Nucleus accumbens (tissue), 56 donors: ENCODE results near the gene PCAT6.
"Not testable (repeated sequence)": the region's sequence is repeated elsewhere in the genome, so short reads cannot be mapped to it uniquely, and the experiment has no call there.

ENCODE experiments used
- DNase-seq, 56 donors: peaks; one replicate each; lab custom pipeline; 2025; lab: John Stamatoyannopoulos, UW

PCAT6 gene

GRCh38 chr1:202810615-202811295 lies at the start of gene PCAT6:
PCAT6 (plus strand) TSS chr1:202810954.
- DNase-seq, result peak in 55 of 56 donors; percentile 64 to 96 (median 89)

GRCh38 chr1:202762019-202762418 lies 48.7 kb upstream of the PCAT6 start:
- DNase-seq, result no peak

GRCh38 chr1:202765721-202766120 lies 45.0 kb upstream of the PCAT6 start:
- DNase-seq, result no peak

- DNase-seq, result no peak
These were observed 40.6 kb upstream of the PCAT6 start for GRCh38 chr1:202770135-202770534.

GRCh38 chr1:202781180-202781579 lies 29.6 kb upstream of the PCAT6 start:
- no peak for DNase-seq

GRCh38 chr1:202786804-202787203 lies 23.9 kb upstream of the PCAT6 start:
- DNase-seq, result no peak

GRCh38 chr1:202788800-202789199 lies 22.0 kb upstream of the PCAT6 start:
- no peak for DNase-seq

GRCh38 chr1:202791077-202791747 lies 19.5 kb upstream of the PCAT6 start:
- DNase-seq, result no peak

GRCh38 chr1:202794051-202794740 lies 16.6 kb upstream of the PCAT6 start:
- no peak for DNase-seq

- DNase-seq, result not testable (repeated sequence)
These were observed 15.8 kb upstream of the PCAT6 start for GRCh38 chr1:202794931-202795330.

GRCh38 chr1:202796670-202797069 lies 14.1 kb upstream of the PCAT6 start:
- DNase-seq, result no peak

- DNase-seq, result no peak
These were observed 12.5 kb upstream of the PCAT6 start for GRCh38 chr1:202798260-202798659.

- no peak for DNase-seq
These were observed 11.9 kb upstream of the PCAT6 start for GRCh38 chr1:202798792-202799331.

- DNase-seq, result no peak
These were observed 10.0 kb upstream of the PCAT6 start for GRCh38 chr1:202800742-202801141.

- no peak for DNase-seq
These were observed 9.6 kb upstream of the PCAT6 start for GRCh38 chr1:202801175-202801574.

GRCh38 chr1:202802034-202802433 lies 8.7 kb upstream of the PCAT6 start:
- no peak for DNase-seq

GRCh38 chr1:202802998-202803932 lies 7.5 kb upstream of the PCAT6 start:
- DNase-seq, result no peak

GRCh38 chr1:202804126-202804525 lies 6.6 kb upstream of the PCAT6 start:
- DNase-seq, result no peak

GRCh38 chr1:202805886-202806844 lies 4.6 kb upstream of the PCAT6 start:
- DNase-seq, result no peak
